NCI-H748 (cell line): ENCODE results near the gene ZNF319.
"Not testable (repeated sequence)": the region's sequence is repeated elsewhere in the genome, so short reads cannot be mapped to it uniquely, and the experiment has no call there.

Source experiments
- DNase-seq: peaks from one replicate; lab custom pipeline; 2025; ENCODE audit not compliant: unreplicated experiment; lab: John Stamatoyannopoulos, UW

Gene ZNF319

GRCh38 chr16:57979006-57979585, 21.4 kb downstream of the ZNF319 start:
- no peak for DNase-seq

GRCh38 chr16:57978070-57978465, 22.4 kb downstream of the ZNF319 start:
- not testable (repeated sequence) for DNase-seq

DNA sequence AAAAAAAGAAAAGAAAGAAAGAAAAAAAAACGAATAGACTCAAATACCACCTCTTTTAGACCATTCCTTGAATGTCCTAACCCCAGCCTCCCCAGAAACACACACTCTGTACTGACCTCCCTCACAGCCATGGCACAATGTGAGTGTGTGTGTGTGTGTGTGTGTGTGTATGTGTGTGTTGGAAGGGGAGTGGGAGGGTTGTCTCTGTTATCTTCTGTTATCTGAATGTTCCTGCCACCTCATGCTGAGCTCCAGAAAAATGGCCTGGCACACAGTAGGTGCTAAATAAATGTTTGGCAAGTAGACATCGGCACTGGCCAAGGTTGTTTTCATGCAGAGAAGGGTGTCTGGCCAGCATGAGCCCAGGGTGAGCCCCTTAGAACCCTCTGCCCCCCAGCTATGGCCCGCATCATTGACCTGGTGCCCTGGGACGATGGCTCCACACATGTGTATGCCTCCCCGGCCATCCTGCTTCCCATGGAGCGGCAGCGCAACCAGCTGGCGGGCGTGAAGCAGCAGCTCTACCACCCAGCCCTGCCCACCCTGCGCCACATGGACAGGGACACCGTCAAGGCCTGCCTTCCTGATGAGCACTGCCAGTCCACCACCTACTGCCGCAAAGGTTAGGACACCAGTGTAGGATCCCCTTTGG, 22.9 kb downstream of the ZNF319 start:
- DNase-seq, result peak; percentile 4

DNA sequence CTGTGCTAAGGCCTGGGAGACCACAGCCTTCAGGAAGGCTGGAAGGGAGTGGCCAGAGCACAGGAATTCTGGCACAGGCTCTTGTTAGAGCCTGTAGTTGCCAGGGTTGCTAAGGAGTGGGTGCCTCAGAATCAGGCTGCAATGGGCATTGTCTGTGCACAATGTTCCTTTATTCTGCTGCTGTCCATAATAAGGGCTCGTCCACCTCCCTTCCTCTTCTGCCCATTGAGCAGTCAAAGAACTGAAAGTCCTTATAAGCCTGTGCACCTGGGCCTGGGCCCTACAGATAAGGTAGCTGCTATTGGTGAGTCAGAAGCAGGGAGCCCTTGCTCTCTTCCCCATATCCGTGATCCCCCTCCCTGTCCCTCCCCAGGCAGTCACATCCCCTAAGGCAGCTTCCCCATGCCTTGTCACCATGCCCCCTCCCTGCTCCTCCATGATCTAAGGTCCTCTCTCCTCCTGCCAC, 24.1 kb downstream of the ZNF319 start:
- DNase-seq, result no peak

- no peak for DNase-seq
Observed at GRCh38 chr16:57972306-57972705, 28.2 kb downstream of the ZNF319 start.

- DNase-seq, result no peak
Observed at GRCh38 chr16:57971848-57972247, 28.6 kb downstream of the ZNF319 start.

- DNase-seq, result peak; percentile 34
Observed at GRCh38 chr16:57970970-57971369, 29.5 kb downstream of the ZNF319 start, which contains the start of gene CNGB1. Gene CNGB1, minus strand, starts transcription at chr16:57971128. Its CDS starts 3,842 bp downstream, at chr16:57967286.

DNA sequence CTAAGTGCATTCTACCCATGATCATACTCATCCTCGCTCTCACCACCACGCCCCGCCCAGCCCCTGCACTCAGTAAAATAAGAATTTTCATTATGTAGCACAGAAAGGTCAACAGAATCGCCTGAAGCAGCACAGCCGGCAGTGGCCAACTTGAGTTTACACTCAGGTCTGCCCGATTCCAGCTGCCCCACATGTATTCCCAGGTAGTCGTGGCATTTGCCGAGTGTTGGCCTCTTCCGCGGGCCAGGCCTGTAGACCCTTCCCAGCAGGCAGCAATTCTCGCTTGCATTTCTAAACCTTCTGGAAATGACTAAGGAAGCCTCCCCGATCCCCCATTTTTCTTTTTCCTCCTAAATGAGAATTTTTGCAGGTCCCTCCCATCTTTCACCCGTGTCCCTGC, 30.2 kb downstream of the ZNF319 start:
- no peak for DNase-seq

GRCh38 chr16:57969451-57970123, 30.9 kb downstream of the ZNF319 start:
- DNase-seq, result no peak

DNA sequence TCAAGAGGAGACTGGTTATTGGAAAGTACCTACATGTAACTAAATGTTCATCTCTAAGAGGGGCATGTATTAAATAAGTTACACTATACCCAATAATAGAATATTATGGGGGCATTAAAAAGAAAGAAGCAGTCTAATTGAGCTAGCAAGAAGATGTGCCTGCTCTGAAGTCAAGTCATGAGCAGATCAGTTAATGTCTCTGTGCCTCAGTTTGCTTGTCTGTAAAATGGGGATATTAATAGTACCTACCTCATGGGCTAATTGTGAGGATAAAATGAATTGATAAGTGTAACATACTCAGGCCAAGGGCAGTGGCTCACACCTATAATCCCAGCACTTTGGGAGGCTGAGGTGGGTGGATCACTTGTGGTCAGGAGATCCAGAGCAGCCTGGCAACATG, 32.6 kb downstream of the ZNF319 start:
- no peak for DNase-seq

- no peak for DNase-seq
Observed at GRCh38 chr16:57966986-57967385, 33.5 kb downstream of the ZNF319 start.

DNA sequence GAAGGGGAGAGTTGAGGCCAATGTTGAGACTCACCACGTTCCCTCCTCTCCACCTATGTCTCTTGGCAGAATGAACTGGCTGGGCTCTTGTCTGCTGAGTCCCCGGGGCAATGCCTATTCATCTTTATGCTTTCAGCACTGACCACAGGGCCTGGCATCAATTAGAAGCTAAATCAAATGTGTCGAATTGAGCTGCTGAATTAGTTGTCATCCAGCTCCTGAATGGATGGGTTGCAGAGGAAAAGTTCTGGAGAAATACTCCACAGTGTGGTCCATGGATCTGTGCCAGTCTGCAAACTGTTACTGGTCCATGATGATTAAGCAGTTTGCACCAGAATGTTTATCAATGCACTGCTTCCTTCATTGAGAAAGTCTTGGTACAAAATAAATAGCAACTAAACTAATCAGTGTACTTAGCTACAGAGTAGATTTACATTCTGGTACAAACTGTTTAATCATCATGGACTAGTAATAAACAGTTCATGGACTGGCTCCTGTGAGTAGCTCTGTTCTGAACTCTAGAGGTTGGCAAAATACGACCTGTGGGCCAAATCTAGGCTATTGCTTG, 34.2 kb downstream of the ZNF319 start:
- DNase-seq, result no peak

DNA sequence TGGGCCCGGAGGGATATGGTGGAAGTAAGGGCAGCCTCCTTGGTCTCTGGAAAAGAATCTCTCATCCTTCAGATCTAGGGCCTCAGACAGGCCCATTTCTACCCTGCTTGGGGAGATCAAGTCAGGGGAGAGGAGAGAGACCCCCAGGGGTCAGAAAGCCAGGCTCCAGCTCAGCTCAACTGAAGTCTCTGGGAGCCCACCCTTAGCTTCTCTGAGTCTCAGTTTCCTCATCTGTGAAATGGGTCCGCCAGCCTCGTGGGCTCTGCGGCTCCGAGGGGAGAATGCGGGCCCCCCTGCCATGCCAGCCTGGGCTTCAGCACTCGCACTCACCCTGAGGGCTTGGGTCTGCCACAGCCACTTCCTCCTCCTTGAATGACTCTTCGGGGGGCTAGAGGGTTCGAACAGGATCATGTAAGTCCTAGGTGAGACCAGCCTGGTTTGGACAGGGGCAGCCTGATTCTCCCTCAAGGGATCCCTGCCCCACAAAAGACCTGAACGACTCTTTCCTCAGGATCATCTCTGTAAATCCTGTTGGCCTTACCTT, 36.2 kb downstream of the ZNF319 start:
- DNase-seq, result no peak

GRCh38 chr16:57962756-57963155, 37.7 kb downstream of the ZNF319 start:
- no peak for DNase-seq

DNA sequence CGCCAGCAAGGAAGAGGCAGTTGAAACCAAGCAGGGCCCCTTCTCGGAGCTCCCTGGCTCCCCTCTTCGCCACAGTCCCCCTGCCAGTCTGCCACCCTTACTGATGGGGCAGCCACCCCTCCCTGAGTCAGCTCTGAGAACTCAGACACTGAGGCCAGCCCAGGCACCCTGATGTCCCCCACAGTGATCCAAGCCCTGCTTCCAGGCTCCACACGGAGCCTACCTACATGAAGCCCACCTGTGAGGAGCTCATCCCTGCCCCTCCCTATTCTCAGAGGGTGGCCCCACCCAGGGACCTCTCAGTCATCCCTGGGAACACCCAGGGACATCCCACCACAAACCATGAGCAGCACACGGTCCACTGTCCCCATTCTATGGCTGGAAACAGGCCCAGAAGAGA, 38.4 kb downstream of the ZNF319 start:
- no peak for DNase-seq

- no peak for DNase-seq
Observed at GRCh38 chr16:57961538-57961937, 38.9 kb downstream of the ZNF319 start.

DNA sequence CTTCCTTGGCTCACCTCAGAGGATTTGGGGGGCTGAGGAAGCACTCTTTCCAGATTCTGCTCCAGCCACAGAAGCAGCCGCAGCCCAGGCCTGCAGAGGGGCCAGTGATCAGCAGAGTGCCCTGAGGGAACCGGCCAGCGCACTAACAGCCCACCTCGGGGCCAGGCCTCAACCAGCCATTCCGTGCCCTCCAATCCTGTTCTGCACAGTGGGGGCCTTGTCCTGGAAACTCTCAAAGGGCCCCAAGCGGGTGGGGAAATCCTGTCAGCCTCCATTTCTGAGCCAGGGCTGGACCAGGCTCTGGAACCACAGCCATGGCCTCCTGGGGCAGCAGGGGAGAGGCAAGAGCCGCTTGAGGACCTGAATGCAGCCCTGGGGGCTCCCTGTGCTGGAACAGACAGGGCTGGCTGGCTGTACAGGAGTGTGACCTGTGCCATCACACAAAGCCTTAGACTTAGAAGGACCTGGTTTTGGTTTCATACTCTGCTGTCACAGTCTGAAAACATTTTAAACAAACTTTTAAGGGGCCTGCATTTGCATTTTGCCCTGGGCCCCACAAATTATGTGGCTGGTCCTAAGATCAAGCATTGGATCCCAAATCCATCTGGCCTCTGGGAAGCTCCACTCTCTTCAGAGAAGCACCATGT, 39.5 kb downstream of the ZNF319 start:
- DNase-seq, result no peak

- no peak for DNase-seq
Observed at GRCh38 chr16:57960310-57960709, 40.2 kb downstream of the ZNF319 start.

DNA sequence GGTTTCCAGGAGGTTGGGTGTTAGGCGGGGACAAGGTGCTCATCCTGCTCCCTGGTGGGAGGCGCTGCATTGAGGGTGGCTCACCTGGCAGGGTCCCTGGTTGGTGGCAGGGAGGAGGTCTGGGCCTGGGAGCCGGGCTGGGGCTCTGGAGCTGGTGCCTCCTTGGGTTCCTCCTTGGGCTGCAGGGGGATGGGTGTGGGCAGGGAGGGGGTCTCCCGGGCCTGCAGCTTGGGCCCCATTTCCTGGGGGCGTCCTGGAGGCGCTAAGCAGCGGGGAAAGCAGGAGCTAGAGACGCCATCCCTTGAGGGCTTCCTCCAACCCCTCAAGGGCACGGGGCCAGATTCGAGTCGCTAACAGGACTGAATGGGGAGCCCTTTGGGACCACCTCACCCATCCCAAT, 40.7 kb downstream of the ZNF319 start:
- DNase-seq, result no peak

DNA sequence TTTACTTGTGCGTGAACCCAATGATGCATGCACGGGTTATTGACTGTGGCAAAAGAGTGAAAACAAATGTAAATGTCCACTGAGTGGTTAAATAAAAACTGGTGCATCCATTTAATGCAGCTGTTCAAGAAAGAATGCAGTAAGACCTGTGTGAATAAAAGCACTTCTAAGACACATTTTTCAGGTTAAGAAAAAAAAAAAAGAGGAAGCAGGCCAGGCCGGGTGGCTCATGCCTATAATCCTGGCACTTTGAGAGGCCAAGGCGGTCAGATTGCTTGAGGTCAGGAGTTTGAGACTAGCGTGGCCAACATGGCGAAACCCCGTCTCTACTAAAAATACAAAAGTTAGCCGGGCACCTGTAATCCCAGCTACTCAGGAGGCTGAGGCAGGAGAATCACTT, 41.4 kb downstream of the ZNF319 start:
- no peak for DNase-seq

GRCh38 chr16:57958544-57958943, 41.9 kb downstream of the ZNF319 start:
- DNase-seq, result no peak
